Peyer's patch (tissue), 4 donors: ENCODE data around the gene PLCL1. TPM values are rescaled to one million over a fixed set of nuclear protein-coding genes. Genes with fewer than 3 reads are reported as not detected.

ENCODE experiments used
- DNase-seq, 3 donors: peaks; one replicate each; pipeline ENCODE4 v3.0.0-alpha.2; 2017 to 2019
- H3K27ac ChIP-seq, 4 donors: fragments of 200-600 bp; sonication (generic); one replicate each; pipeline ENCODE4 v1.5.1; 2016 to 2019
- H3K27me3 ChIP-seq, 2 donors: fragments of 200-600 bp; sonication (generic); one replicate each; pipeline ENCODE4 v1.5.1; 2019
- H3K36me3 ChIP-seq, 3 donors: fragments of 200-600 bp; sonication (generic); one replicate each; pipeline ENCODE4 v1.5.1; 2016 to 2019
- H3K4me1 ChIP-seq, 4 donors: fragments of 200-600 bp; sonication (generic); one replicate each; pipeline ENCODE4 v1.5.1; 2016 to 2019
- H3K4me3 ChIP-seq, 4 donors: fragments of 200-600 bp; sonication (generic); 1 replicate in 3 of 4; 2 replicates in 1 of 4; pipeline ENCODE4 v1.5.1; 2016 to 2019; ENCODE audit warnings: mild to moderate bottlenecking in 1 of 4
- H3K9me3 ChIP-seq, 4 donors: fragments of 200-600 bp; sonication (generic); one replicate each; pipeline ENCODE4 v1.5.1; 2016 to 2019; ENCODE audit warnings: mild to moderate bottlenecking in 1 of 4
- CTCF ChIP-seq, 6 experiments: fragments of 450-650 bp in 4 of 6; fragments of 200-600 bp in 2 of 6; sonication (generic) in 1 of 6; IDR thresholded peaks; one replicate each; pipeline ENCODE4 v1.5.1; 2017 to 2019; ENCODE audit warnings: antibody characterized with exemption in 6 of 6, mild to moderate bottlenecking in 3 of 6, moderate library complexity in 1 of 6
- POLR2A ChIP-seq, 2 donors: fragments of 450-650 bp; IDR thresholded peaks; one replicate each; pipeline ENCODE4 v1.5.1; 2017; ENCODE audit warnings: antibody characterized with exemption in 2 of 2, mild to moderate bottlenecking in 2 of 2, moderate library complexity in 2 of 2
- total RNA-seq, 4 donors: library from RNA; depleted of rRNA; stranded (reverse); fragments of >200 nt; gene quantifications; one replicate each; pipeline ENCODE4 v1.1.0, GENCODE V29; 2016

The PLCL1 gene
- total RNA-seq, 4 donors from 2014 or later: 1.9 to 5.8 (median 2.8) TPM; not detected in 1

DNA sequence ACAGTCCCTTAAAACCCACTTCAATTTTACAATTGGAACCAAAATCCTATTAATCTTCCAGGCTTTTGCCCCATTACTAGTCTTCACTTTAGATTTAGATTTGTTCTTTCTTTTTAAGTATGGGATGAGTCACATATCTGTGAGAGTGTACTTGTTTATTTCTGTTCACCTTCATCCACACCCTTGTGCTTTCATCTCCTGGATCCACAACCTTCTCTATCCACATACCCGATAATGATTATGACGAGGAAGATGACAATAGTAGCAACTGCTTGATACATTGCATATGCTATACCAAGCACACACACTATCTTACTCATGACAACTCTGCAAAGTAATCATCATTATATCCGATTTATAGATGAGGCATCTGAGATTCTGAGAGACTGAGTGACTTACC, 297.3 kb downstream of the PLCL1 start:
- H3K9me3 ChIP-seq: no peaks in the 10 kb centered on the region
- no peaks in the 10 kb centered on the region for H3K36me3 ChIP-seq
- no peak overlapping the region for H3K27ac ChIP-seq
- H3K4me1 ChIP-seq: no peaks in the 10 kb centered on the region
- TF ChIP-seq CTCF (IDR thresholded peaks at IDR 0.05) (no peak), POLR2A (IDR thresholded peaks at IDR 0.05) (no peak)
- no peak for DNase-seq
- no peaks in the 10 kb centered on the region for H3K27me3 ChIP-seq
- H3K4me3 ChIP-seq: no peak overlapping the region

- Histone ChIP-seq H3K27me3 (no peaks in the 10 kb centered on the region), H3K4me3 (no peak overlapping the region), H3K4me1 (no peaks in the 10 kb centered on the region), H3K9me3 (no peaks in the 10 kb centered on the region), H3K36me3 (no peaks in the 10 kb centered on the region), H3K27ac (no peak overlapping the region)
- no peak for DNase-seq
- TF ChIP-seq POLR2A (IDR thresholded peaks at IDR 0.05): no peak
Observed at GRCh38 chr2:198102120-198102519, 297.7 kb downstream of the PLCL1 start.

- no peaks in the 10 kb centered on the region for H3K36me3 ChIP-seq
- DNase-seq: no peak
- H3K4me1 ChIP-seq: no peaks in the 10 kb centered on the region
- no peaks in the 10 kb centered on the region for H3K9me3 ChIP-seq
- TF ChIP-seq POLR2A (IDR thresholded peaks at IDR 0.05): no peak
- no peak for TF ChIP-seq CTCF (IDR thresholded peaks at IDR 0.05)
- H3K27me3 ChIP-seq: no peaks in the 10 kb centered on the region
- H3K27ac ChIP-seq: no peak overlapping the region
- no peak overlapping the region for H3K4me3 ChIP-seq
Observed at GRCh38 chr2:198102856-198103255, 298.5 kb downstream of the PLCL1 start.

DNA sequence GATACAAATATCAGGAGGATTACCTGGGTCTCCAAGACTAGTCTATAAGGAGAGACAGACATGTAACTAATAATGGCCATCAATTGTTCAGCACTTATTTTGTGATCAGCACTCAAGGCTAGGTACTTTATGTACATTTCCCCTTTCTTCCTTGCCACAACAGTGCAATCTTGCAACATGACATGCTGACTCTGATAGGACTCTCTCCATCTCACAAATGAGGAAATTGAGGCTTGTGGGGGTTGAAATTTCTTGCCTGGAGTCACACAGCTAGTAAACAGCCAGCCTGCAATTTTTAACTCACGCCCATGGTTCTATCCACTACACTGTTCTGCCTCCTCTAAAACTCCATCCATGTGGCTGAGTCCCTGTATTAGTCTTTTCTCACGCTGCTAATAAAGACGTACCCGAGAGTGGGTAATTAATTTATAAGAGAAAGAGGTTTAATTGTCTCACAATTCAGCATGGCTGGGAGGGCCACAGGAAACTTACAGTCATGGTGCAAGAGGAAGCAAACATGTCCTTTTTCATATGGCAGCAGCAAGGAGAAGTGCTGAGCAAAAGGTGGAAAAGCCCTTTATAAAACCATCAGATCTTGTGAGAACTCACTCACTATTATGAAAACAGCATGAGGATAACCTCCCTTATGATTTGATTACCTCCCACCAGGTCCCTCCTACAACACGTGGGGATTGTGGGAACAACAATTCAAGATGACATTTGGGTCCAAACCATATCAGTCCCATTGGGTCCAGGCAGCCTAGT, 302.4 kb downstream of the PLCL1 start:
- no peak for TF ChIP-seq POLR2A (IDR thresholded peaks at IDR 0.05)
- TF ChIP-seq CTCF (IDR thresholded peaks at IDR 0.05): no peak
- no peak overlapping the region for H3K27ac ChIP-seq
- H3K9me3 ChIP-seq: no peaks in the 10 kb centered on the region
- H3K4me1 ChIP-seq: no peaks in the 10 kb centered on the region
- H3K36me3 ChIP-seq: no peaks in the 10 kb centered on the region
- DNase-seq: no peak
- no peak overlapping the region for H3K4me3 ChIP-seq
- H3K27me3 ChIP-seq: no peaks in the 10 kb centered on the region

DNA sequence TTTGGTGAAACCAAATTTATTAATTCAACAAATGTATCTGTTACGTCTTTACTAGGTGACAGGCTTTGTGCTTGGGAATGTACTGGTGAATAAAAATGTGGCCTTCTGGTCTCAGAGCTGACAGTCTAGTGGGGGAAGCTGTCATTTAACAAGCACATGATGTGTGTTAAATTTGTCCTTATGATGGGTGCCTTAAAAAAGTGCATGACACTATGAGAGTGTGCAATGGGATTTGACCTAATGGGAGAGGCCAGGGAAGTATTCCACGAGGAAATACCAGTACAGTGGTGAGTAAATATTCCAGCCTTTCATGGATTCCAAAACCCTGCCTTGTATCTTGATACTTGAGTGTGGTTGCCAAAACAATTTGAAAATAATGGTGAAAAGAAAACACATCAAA, 308.9 kb downstream of the PLCL1 start:
- no peaks in the 10 kb centered on the region for H3K36me3 ChIP-seq
- H3K4me1 ChIP-seq: no peaks in the 10 kb centered on the region
- no peak overlapping the region for H3K27ac ChIP-seq
- DNase-seq: no peak
- H3K4me3 ChIP-seq: no peak overlapping the region
- TF ChIP-seq CTCF (IDR thresholded peaks at IDR 0.05) (no peak), POLR2A (IDR thresholded peaks at IDR 0.05) (no peak)
- H3K27me3 ChIP-seq: no peaks in the 10 kb centered on the region
- H3K9me3 ChIP-seq: no peaks in the 10 kb centered on the region

GRCh38 chr2:198114064-198114463, 309.7 kb downstream of the PLCL1 start:
- Histone ChIP-seq H3K4me1 (no peaks in the 10 kb centered on the region), H3K4me3 (no peak overlapping the region), H3K36me3 (no peaks in the 10 kb centered on the region), H3K9me3 (no peaks in the 10 kb centered on the region), H3K27me3 (no peaks in the 10 kb centered on the region), H3K27ac (no peak overlapping the region)
- no peak for DNase-seq
- no peak for TF ChIP-seq CTCF (IDR thresholded peaks at IDR 0.05)
- no peak for TF ChIP-seq POLR2A (IDR thresholded peaks at IDR 0.05)
